DOHH2 (cell line): ENCODE data around the gene SBNO2.

Experiments
- H3F3A ChIP-seq: fragments of 200-600 bp; sonication (generic), shearing (Covaris generic); 2 replicates; pipeline ENCODE4 v1.6.0; 2016; ENCODE audit warnings: antibody characterized with exemption, mild to moderate bottlenecking; ENCODE audit not compliant: control insufficient read depth, insufficient read depth
- H3K27ac ChIP-seq: fragments of 200-600 bp; sonication (generic); 2 replicates; pipeline ENCODE4 v1.5.1; 2014; ENCODE audit warnings: low read depth, mild to moderate bottlenecking, low read length, moderate library complexity
- H3K27me3 ChIP-seq: fragments of 200-600 bp; sonication (generic); 2 replicates; pipeline ENCODE4 v1.6.1; 2014; ENCODE audit warnings: mild to moderate bottlenecking, low read length, mixed read lengths; ENCODE audit not compliant: control insufficient read depth
- H3K36me3 ChIP-seq: fragments of 200-600 bp; sonication (generic); 2 replicates; pipeline ENCODE4 v1.6.1; 2014; ENCODE audit warnings: mild to moderate bottlenecking, low read length, moderate library complexity, mixed read lengths; ENCODE audit not compliant: control insufficient read depth
- H3K4me1 ChIP-seq: fragments of 200-600 bp; sonication (generic); 2 replicates; pipeline ENCODE4 v1.6.1; 2014; ENCODE audit warnings: mild to moderate bottlenecking, low read length, mixed read lengths; ENCODE audit not compliant: control insufficient read depth
- H3K4me2 ChIP-seq: fragments of 200-600 bp; sonication (generic); 2 replicates; pipeline ENCODE4 v1.6.0; 2014; ENCODE audit warnings: mild to moderate bottlenecking, low read length, moderate library complexity
- H3K4me3 ChIP-seq: fragments of 200-600 bp; sonication (generic); 2 replicates; pipeline ENCODE4 v1.5.1; 2014; ENCODE audit warnings: mild to moderate bottlenecking, low read length, mixed read lengths
- H3K79me2 ChIP-seq: fragments of 200-600 bp; sonication (generic); 2 replicates; pipeline ENCODE4 v1.6.1; 2014; ENCODE audit warnings: mild to moderate bottlenecking, low read length, mixed read lengths; ENCODE audit not compliant: control insufficient read depth
- H3K9me2 ChIP-seq: fragments of 200-600 bp; sonication (generic); replicated peaks from 2 replicates; pipeline ENCODE4 v1.6.1; 2014; ENCODE audit warnings: mild to moderate bottlenecking, low read length, mixed read lengths; ENCODE audit not compliant: control insufficient read depth
- H3K9me3 ChIP-seq: fragments of 200-600 bp; sonication (generic); 2 replicates; pipeline ENCODE4 v1.6.1; 2014; ENCODE audit warnings: antibody characterized with exemption, low read length, mixed read lengths; ENCODE audit not compliant: control insufficient read depth, insufficient read depth
- H4K20me1 ChIP-seq: fragments of 200-600 bp; sonication (generic); 2 replicates; pipeline ENCODE4 v1.6.0; 2014; ENCODE audit warnings: low read depth, mild to moderate bottlenecking, antibody characterized with exemption, low read length, moderate library complexity; ENCODE audit not compliant: control insufficient read depth, insufficient read depth
- CTCF ChIP-seq: fragments of 200-600 bp; sonication (generic); IDR thresholded peaks from one replicate; pipeline ENCODE4 v1.5.1; 2014; ENCODE audit warnings: antibody characterized with exemption, mild to moderate bottlenecking, low read depth, low read length; ENCODE audit not compliant: poor library complexity, severe bottlenecking
- EZH2phosphoT487 ChIP-seq: fragments of 200-600 bp; sonication (generic); IDR thresholded peaks from 2 replicates; pipeline ENCODE4 v1.6.1; 2017; ENCODE audit warnings: borderline replicate concordance, mild to moderate bottlenecking, antibody characterized with exemption, low read length, moderate library complexity, mixed read lengths

The SBNO2 gene

GRCh38 chr19:1113986-1114483 is 60.0 kb downstream of the SBNO2 start:
- Histone ChIP-seq H3K4me3 (no peak overlapping the region), H3K4me1 (peaks cover 3% of the 10 kb centered on the region; the same call in 1 of the 2 replicates), H4K20me1 (no peaks in the 10 kb centered on the region), H3F3A (no peaks in the 10 kb centered on the region), H3K36me3 (peaks cover 7% of the 10 kb centered on the region; the same call in 1 of the 2 replicates), H3K27me3 (no peaks in the 10 kb centered on the region), H3K9me3 (no peaks in the 10 kb centered on the region), H3K79me2 (no peaks in the 10 kb centered on the region), H3K27ac (no peak overlapping the region), H3K4me2 (no peak overlapping the region), H3K9me2 (no peaks in the 10 kb centered on the region)
- TF ChIP-seq CTCF (no peak), EZH2phosphoT487 (no peak)

GRCh38 chr19:1113030-1113985 is 60.8 kb downstream of the SBNO2 start:
- Histone ChIP-seq H3F3A (no peaks in the 10 kb centered on the region), H4K20me1 (no peaks in the 10 kb centered on the region), H3K4me2 (no peak overlapping the region), H3K27ac (no peak overlapping the region), H3K9me2 (no peaks in the 10 kb centered on the region), H3K36me3 (peaks cover 7% of the 10 kb centered on the region; the same call in 1 of the 2 replicates), H3K9me3 (no peaks in the 10 kb centered on the region), H3K27me3 (no peaks in the 10 kb centered on the region), H3K79me2 (no peaks in the 10 kb centered on the region), H3K4me3 (no peak overlapping the region), H3K4me1 (peaks cover 3% of the 10 kb centered on the region; the same call in 1 of the 2 replicates)
- no peak for TF ChIP-seq EZH2phosphoT487
- peak; percentile 95 for TF ChIP-seq CTCF

GRCh38 chr19:1112268-1113029 is 61.6 kb downstream of the SBNO2 start:
- Histone ChIP-seq H3K4me3 (no peak overlapping the region), H3K9me2 (no peaks in the 10 kb centered on the region), H3K79me2 (no peaks in the 10 kb centered on the region), H3K9me3 (no peaks in the 10 kb centered on the region), H4K20me1 (no peaks in the 10 kb centered on the region), H3K27me3 (no peaks in the 10 kb centered on the region), H3K36me3 (peaks cover 7% of the 10 kb centered on the region; the same call in 1 of the 2 replicates), H3K27ac (no peak overlapping the region), H3K4me1 (peaks cover 7% of the 10 kb centered on the region), H3F3A (no peaks in the 10 kb centered on the region), H3K4me2 (no peak overlapping the region)
- TF ChIP-seq EZH2phosphoT487 (no peak), CTCF (no peak)
